Stimulated activated effector memory CD8-positive, alpha-beta T cell treated with anti-CD3 and anti-CD28 coated beads, Interleukin-12 subunit alpha, Interleukin-12 subunit beta, amount 100 ng/mL, for 72 hours (primary cell): ENCODE measurements around the gene SRP19.
A peak's percentile ranks its signal among the peaks of the same experiment; 100 is the strongest.
"Not testable (repeated sequence)": the region's sequence is repeated elsewhere in the genome, so short reads cannot be mapped to it uniquely, and the experiment has no call there.

Source experiments
- ATAC-seq: fragments of 150-1000 bp; cut with Tn5 transposase; 2 replicates; pipeline ENCODE4 v1.10.0; 2021
- DNase-seq, 2 donors: peaks; one replicate each; pipeline ENCODE4 v3.0.0; 2021 to 2022; ENCODE audit warnings: low spot score in 2 of 2
- H3K27ac Mint-ChIP-seq: one replicate; pipeline ENCODE4 v1.8.0; 2022; ENCODE audit warnings: mild to moderate bottlenecking, mixed read lengths
- H3K36me3 Mint-ChIP-seq: one replicate; pipeline ENCODE4 v1.8.0; 2022; ENCODE audit warnings: mild to moderate bottlenecking, mixed read lengths
- H3K4me1 Mint-ChIP-seq: one replicate; pipeline ENCODE4 v1.8.0; 2022; ENCODE audit warnings: mixed read lengths
- H3K4me3 Mint-ChIP-seq: one replicate; pipeline ENCODE4 v1.8.0; 2022; ENCODE audit warnings: mild to moderate bottlenecking, mixed read lengths
- H3K9me3 Mint-ChIP-seq: one replicate; pipeline ENCODE4 v1.8.0; 2022; ENCODE audit warnings: mixed read lengths

SRP19 gene

GRCh38 chr5:112892066-112892465 lies 31.0 kb downstream of the SRP19 start:
- Mint-ChIP-seq H3K27ac (peak overlapping the region; percentile 60), H3K36me3 (peaks cover 83% of the 10 kb centered on the region), H3K4me1 (peaks cover 48% of the 10 kb centered on the region)
- ATAC-seq, H3K4me3 Mint-ChIP-seq, H3K9me3 Mint-ChIP-seq, DNase-seq: not testable (repeated sequence)

- Mint-ChIP-seq H3K4me1 (peaks cover 43% of the 10 kb centered on the region), H3K4me3 (no peak overlapping the region), H3K9me3 (no peaks in the 10 kb centered on the region), H3K27ac (no peak overlapping the region), H3K36me3 (peaks cover 91% of the 10 kb centered on the region)
- DNase-seq: no peak
- ATAC-seq: no peak
Measured at GRCh38 chr5:112892776-112893175, 31.7 kb downstream of the SRP19 start.

- H3K36me3 Mint-ChIP-seq: peaks cover 100% of the 10 kb centered on the region
- H3K27ac Mint-ChIP-seq: peak overlapping the region; percentile 62
- H3K4me1 Mint-ChIP-seq: peaks cover 31% of the 10 kb centered on the region
Measured at GRCh38 chr5:112895682-112896081, 34.6 kb downstream of the SRP19 start.

GRCh38 chr5:112902561-112902960 lies 41.5 kb downstream of the SRP19 start:
- peak overlapping the region; percentile 29 for H3K27ac Mint-ChIP-seq
- H3K36me3 Mint-ChIP-seq: peaks cover 69% of the 10 kb centered on the region
- no peaks in the 10 kb centered on the region for H3K9me3 Mint-ChIP-seq
- no peak overlapping the region for H3K4me3 Mint-ChIP-seq
- peak in 1 of 2 donors; percentile 38 for DNase-seq
- peaks cover 20% of the 10 kb centered on the region for H3K4me1 Mint-ChIP-seq
- ATAC-seq: no peak

More at GRCh38 chr5:112895682-112896081, 34.6 kb downstream of the SRP19 start:
- H3K4me3 Mint-ChIP-seq: no peak overlapping the region
- H3K9me3 Mint-ChIP-seq: no peaks in the 10 kb centered on the region
- no peak for DNase-seq
- ATAC-seq: no peak

- peaks cover 26% of the 10 kb centered on the region for H3K4me1 Mint-ChIP-seq
- peak in 1 of 2 donors; percentile 35 for DNase-seq
- not testable (repeated sequence) for ATAC-seq, H3K27ac Mint-ChIP-seq, H3K4me3 Mint-ChIP-seq, H3K9me3 Mint-ChIP-seq
- peaks cover 69% of the 10 kb centered on the region for H3K36me3 Mint-ChIP-seq
Measured at GRCh38 chr5:112904996-112905395, 43.9 kb downstream of the SRP19 start.

GRCh38 chr5:112906637-112907036 lies 45.5 kb downstream of the SRP19 start:
- Mint-ChIP-seq H3K4me3 (no peak overlapping the region), H3K4me1 (peaks cover 32% of the 10 kb centered on the region), H3K36me3 (peaks cover 67% of the 10 kb centered on the region), H3K27ac (peak overlapping the region; percentile 85), H3K9me3 (no peaks in the 10 kb centered on the region)
- no peak for ATAC-seq
- no peak for DNase-seq

- Mint-ChIP-seq H3K36me3 (peaks cover 65% of the 10 kb centered on the region), H3K9me3 (no peaks in the 10 kb centered on the region), H3K4me3 (no peak overlapping the region), H3K27ac (peak overlapping the region; percentile 85), H3K4me1 (peaks cover 37% of the 10 kb centered on the region)
- DNase-seq (no peak), ATAC-seq (peak; percentile 48)
Measured at GRCh38 chr5:112907166-112907631, 46.1 kb downstream of the SRP19 start.

- Mint-ChIP-seq H3K36me3 (peaks cover 68% of the 10 kb centered on the region), H3K27ac (peak overlapping the region; percentile 14), H3K4me1 (peaks cover 40% of the 10 kb centered on the region), H3K9me3 (no peaks in the 10 kb centered on the region), H3K4me3 (no peak overlapping the region)
- ATAC-seq (no peak), DNase-seq (no peak)
Measured at GRCh38 chr5:112908854-112909253, 47.8 kb downstream of the SRP19 start.

GRCh38 chr5:112910529-112910928 lies 49.4 kb downstream of the SRP19 start:
- peak overlapping the region; percentile 57 for H3K27ac Mint-ChIP-seq
- no peaks in the 10 kb centered on the region for H3K9me3 Mint-ChIP-seq
- DNase-seq (no peak), ATAC-seq (no peak)
- H3K4me3 Mint-ChIP-seq: no peak overlapping the region
- H3K36me3 Mint-ChIP-seq: peaks cover 79% of the 10 kb centered on the region
- peaks cover 49% of the 10 kb centered on the region for H3K4me1 Mint-ChIP-seq

GRCh38 chr5:112914584-112914983 lies 53.5 kb downstream of the SRP19 start:
- peak in 1 of 2 donors; percentile 40 for DNase-seq
- peaks cover 90% of the 10 kb centered on the region for H3K36me3 Mint-ChIP-seq
- H3K4me1 Mint-ChIP-seq: peaks cover 70% of the 10 kb centered on the region
- H3K9me3 Mint-ChIP-seq: no peaks in the 10 kb centered on the region
- ATAC-seq: peak; percentile 63
- no peak overlapping the region for H3K4me3 Mint-ChIP-seq
- no peak overlapping the region for H3K27ac Mint-ChIP-seq

GRCh38 chr5:112915831-112916230 lies 54.7 kb downstream of the SRP19 start:
- DNase-seq (no peak), ATAC-seq (peak; percentile 55)
- Mint-ChIP-seq H3K9me3 (no peaks in the 10 kb centered on the region), H3K36me3 (peaks cover 88% of the 10 kb centered on the region), H3K4me3 (peak overlapping the region; percentile 6), H3K4me1 (peaks cover 82% of the 10 kb centered on the region), H3K27ac (peak overlapping the region; percentile 8)

GRCh38 chr5:112917453-112917995 lies 56.4 kb downstream of the SRP19 start:
- DNase-seq (no peak), ATAC-seq (no peak)
- H3K4me1 Mint-ChIP-seq: peaks cover 77% of the 10 kb centered on the region
- H3K4me3 Mint-ChIP-seq: peak overlapping the region; percentile 12
- peaks cover 87% of the 10 kb centered on the region for H3K36me3 Mint-ChIP-seq
- H3K9me3 Mint-ChIP-seq: no peaks in the 10 kb centered on the region
- H3K27ac Mint-ChIP-seq: peak overlapping the region; percentile 74

GRCh38 chr5:112918136-112918535 lies 57.0 kb downstream of the SRP19 start:
- H3K27ac Mint-ChIP-seq: peak overlapping the region; percentile 74
- H3K4me1 Mint-ChIP-seq: peaks cover 77% of the 10 kb centered on the region
- no peak for ATAC-seq
- H3K4me3 Mint-ChIP-seq: no peak overlapping the region
- no peaks in the 10 kb centered on the region for H3K9me3 Mint-ChIP-seq
- no peak for DNase-seq
- H3K36me3 Mint-ChIP-seq: peaks cover 84% of the 10 kb centered on the region

GRCh38 chr5:112918679-112919078 lies 57.6 kb downstream of the SRP19 start:
- no peak for ATAC-seq
- peak overlapping the region; percentile 70 for H3K4me3 Mint-ChIP-seq
- peak overlapping the region; percentile 74 for H3K27ac Mint-ChIP-seq
- peaks cover 79% of the 10 kb centered on the region for H3K4me1 Mint-ChIP-seq
- H3K36me3 Mint-ChIP-seq: peaks cover 84% of the 10 kb centered on the region
- H3K9me3 Mint-ChIP-seq: no peaks in the 10 kb centered on the region
- no peak for DNase-seq
